IMR-90 (cell line): Measurements from ENCODE around the gene TBC1D24. TPM values are rescaled to one million over a fixed set of nuclear protein-coding genes. Genes with fewer than 3 reads are reported as not detected.
"Not testable (repeated sequence)": the region's sequence is repeated elsewhere in the genome, so short reads cannot be mapped to it uniquely, and the experiment has no call there.

ENCODE experiments used
- ATAC-seq: fragments of 200-7000 bp; cut with Tn5 transposase; 2 replicates; pipeline ENCODE4 v1.9.1; 2020; ENCODE audit warnings: low read depth, mild to moderate bottlenecking, moderate library complexity
- BruUV-seq: library from RNA; stranded (reverse); fragments of 400-500 nt; replicated peaks from 2 replicates; lab custom pipeline; 2021; lab: Mats Ljungman, UMichigan
- CTCF ChIA-PET: fragments of 300-600 bp; formaldehyde crosslinking; extraction: SDS; loops from one replicate; lab custom pipeline; 2021; ENCODE audit warnings: antibody characterized with exemption; lab: Yijun Ruan, JAX
- POLR2A ChIA-PET: fragments of 300-600 bp; sonication (Branson Sonifier 250); formaldehyde crosslinking; loops from one replicate; lab custom pipeline; 2022; ENCODE audit warnings: antibody characterized with exemption; ENCODE audit not compliant: unreplicated experiment; lab: Charles Lee
- DNase-seq: peaks from one replicate; pipeline ENCODE4 v3.0.0; 2013
- H2AFZ ChIP-seq: replicated peaks from 2 replicates; pipeline ENCODE3; 2013; ENCODE audit warnings: low read length, mild to moderate bottlenecking; ENCODE audit not compliant: poor library complexity
- H2AK5ac ChIP-seq: 2 replicates; pipeline ENCODE4 v1.6.1; 2013; ENCODE audit warnings: low read depth, low read length, inconsistent platforms
- H2AK9ac ChIP-seq: replicated peaks from 2 replicates; pipeline ENCODE3; 2013; ENCODE audit warnings: mild to moderate bottlenecking, low read depth, low read length, moderate library complexity; ENCODE audit not compliant: poor library complexity
- H2BK120ac ChIP-seq: 2 replicates; pipeline ENCODE4 v1.6.1; 2013; ENCODE audit warnings: low read depth, low read length, inconsistent platforms
- H2BK15ac ChIP-seq: 3 replicates; pipeline ENCODE4 v1.6.1; 2013; ENCODE audit warnings: low read depth, low read length, inconsistent platforms
- H2BK20ac ChIP-seq: 2 replicates; pipeline ENCODE4 v1.6.1; 2013; ENCODE audit warnings: low read depth, mild to moderate bottlenecking, inconsistent platforms, low read length, moderate library complexity
- H2BK5ac ChIP-seq: 2 replicates; pipeline ENCODE4 v1.6.1; 2013; ENCODE audit warnings: mild to moderate bottlenecking, low read depth, low read length, inconsistent platforms; ENCODE audit not compliant: poor library complexity, severe bottlenecking
- H3K14ac ChIP-seq: replicated peaks from 2 replicates; pipeline ENCODE4 v1.6.1; 2013; ENCODE audit warnings: low read depth, low read length, inconsistent platforms
- H3K18ac ChIP-seq: 2 replicates; pipeline ENCODE4 v1.6.1; 2013; ENCODE audit warnings: low read depth, low read length, control low read depth
- H3K23ac ChIP-seq: 2 replicates; pipeline ENCODE4 v1.6.1; 2013; ENCODE audit warnings: low read depth, low read length, inconsistent platforms
- H3K27ac ChIP-seq: 2 replicates; pipeline ENCODE4 v1.5.1; 2013; ENCODE audit warnings: mild to moderate bottlenecking, control low read depth, low read length; ENCODE audit not compliant: insufficient read depth
- H3K27me3 ChIP-seq: 2 replicates; pipeline ENCODE4 v1.6.1; 2013; ENCODE audit warnings: low read length; ENCODE audit not compliant: control insufficient read depth, insufficient read depth
- H3K36me3 ChIP-seq: 2 replicates; pipeline ENCODE4 v1.6.1; 2013; ENCODE audit warnings: low read length, mixed read lengths; ENCODE audit not compliant: control insufficient read depth, insufficient read depth
- H3K4ac ChIP-seq: 2 replicates; pipeline ENCODE4 v1.6.1; 2013; ENCODE audit warnings: low read depth, low read length, inconsistent platforms
- H3K4me1 ChIP-seq: 2 replicates; pipeline ENCODE4 v1.6.1; 2013; ENCODE audit warnings: low read length, mixed read lengths; ENCODE audit not compliant: control insufficient read depth, insufficient read depth
- H3K4me2 ChIP-seq: 2 replicates; pipeline ENCODE4 v1.6.1; 2013; ENCODE audit warnings: low read depth, mild to moderate bottlenecking, control low read depth, low read length, moderate library complexity
- H3K4me3 ChIP-seq: 2 replicates; pipeline ENCODE4 v1.5.1; 2013; ENCODE audit warnings: low read depth, mild to moderate bottlenecking, control low read depth, low read length, moderate library complexity; ENCODE audit not compliant: insufficient read depth
- H3K56ac ChIP-seq: 2 replicates; pipeline ENCODE4 v1.6.1; 2013; ENCODE audit warnings: low read length, inconsistent platforms; ENCODE audit not compliant: insufficient read depth; ENCODE audit errors: extremely low read depth
- H3K79me1 ChIP-seq, 2 experiments: 2 replicates each; pipeline ENCODE4 v1.6.1; 2013; ENCODE audit warnings: low read length in 2 of 2, inconsistent platforms in 1 of 2, low read depth in 1 of 2
- H3K9ac ChIP-seq: 2 replicates; pipeline ENCODE4 v1.6.1; 2013; ENCODE audit warnings: low read depth, low read length, control low read depth
- H3K9me1 ChIP-seq: 2 replicates; pipeline ENCODE4 v1.6.1; 2013; ENCODE audit warnings: low read length, inconsistent platforms; ENCODE audit not compliant: insufficient read depth
- H3K9me3 ChIP-seq: 2 replicates; pipeline ENCODE4 v1.6.1; 2013; ENCODE audit warnings: low read length; ENCODE audit not compliant: control insufficient read depth, insufficient read depth
- H4K20me1 ChIP-seq: 2 replicates; pipeline ENCODE4 v1.6.1; 2013; ENCODE audit warnings: low read length, inconsistent platforms; ENCODE audit not compliant: insufficient read depth
- H4K5ac ChIP-seq: 2 replicates; pipeline ENCODE4 v1.6.1; 2013; ENCODE audit warnings: mild to moderate bottlenecking, low read depth, low read length, control low read depth
- H4K8ac ChIP-seq, 2 experiments: 2 replicates each; pipeline ENCODE4 v1.6.1; 2013; ENCODE audit warnings: low read depth in 2 of 2, low read length in 2 of 2, control low read depth in 1 of 2, inconsistent platforms in 1 of 2
- H4K91ac ChIP-seq: 2 replicates; pipeline ENCODE4 v1.6.1; 2013; ENCODE audit warnings: low read depth, low read length, inconsistent platforms; ENCODE audit not compliant: insufficient read depth
- WGBS, 2 experiments: methylation state at CpG; one replicate each; pipeline versions ENCODE4 v1.1.5 to v1.1.7; 2013; ENCODE audit warnings: missing lambda C conversion rate in 2 of 2; ENCODE audit not compliant: insufficient read length in 1 of 2; ENCODE audit errors: extremely low coverage in 2 of 2; 5-methylcytosine and 5-hydroxymethylcytosine counted together
- dilution Hi-C: fragments of 300-500 bp; cut with HindIII; formaldehyde crosslinking; loops from one replicate; pipeline ENCODE4 v1.14.3; 2018; ENCODE audit warnings: low sequenced_read_pairs; ENCODE audit not compliant: unreplicated experiment
- in situ Hi-C: fragments of 300-500 bp; cut with MboI; formaldehyde crosslinking; loops from 3 replicates; pipeline ENCODE4 v1.14.3; 2019; ENCODE audit warnings: low sequenced_read_pairs, inconsistent platforms, mixed read lengths
- intact Hi-C: fragments of 100-400 bp; cut with micrococcal nuclease; formaldehyde crosslinking; loops from 2 replicates; pipeline ENCODE4 v1.10.0; 2022
- polyA plus RNA-seq, 3 experiments: library from polyadenylated mRNA; depleted of rRNA; stranded (reverse); fragments of >200 nt; gene quantifications; 2 replicates each; pipeline ENCODE4 v1.2.3, GENCODE V29; 2012; ENCODE audit warnings: low replicate concordance in 1 of 3
- total RNA-seq: library from RNA; depleted of rRNA; stranded (reverse); fragments of >200 nt; gene quantifications from 2 replicates; pipeline ENCODE4 v1.2.3, GENCODE V29; 2012

TBC1D24 gene
- total and polyA plus RNA-seq, 2 of the 4 experiments (the other 2 are of a cell fraction) = 7.5 to 13.4 TPM

GRCh38 chr16:2441143-2441804 lies 33.7 kb upstream of the TBC1D24 start:
- H3K9me1 ChIP-seq, H2AFZ ChIP-seq, POLR2A ChIA-PET, H3K4me2 ChIP-seq, H3K27ac ChIP-seq, H3K18ac ChIP-seq, DNase-seq, in situ Hi-C loops, H3K9ac ChIP-seq, H2BK120ac ChIP-seq, H4K91ac ChIP-seq, H2BK20ac ChIP-seq, H2AK5ac ChIP-seq, intact Hi-C loops, H3K4me3 ChIP-seq, H3K9me3 ChIP-seq, H3K4me1 ChIP-seq, ATAC-seq, H3K23ac ChIP-seq, dilution Hi-C loops, H3K27me3 ChIP-seq, H3K56ac ChIP-seq, BruUV-seq, H2AK9ac ChIP-seq, H4K8ac ChIP-seq, H2BK15ac ChIP-seq, H2BK5ac ChIP-seq, H3K4ac ChIP-seq, H4K5ac ChIP-seq, H4K20me1 ChIP-seq, H3K14ac ChIP-seq: not testable (repeated sequence)
- Histone ChIP-seq H3K79me1 (peaks cover 20 to 45% of the 10 kb centered on the region in 2 experiments), H3K36me3 (peaks cover 46% of the 10 kb centered on the region)
- 96% methylated on average over 3 of the region's 15 CpGs; no CpG with 5 or more reads in 1 of the 2 experiments for WGBS, 2 experiments
- CTCF ChIA-PET = interaction anchor here (0.7 kb wide), 2 partner anchors 42 to 45 kb away, joined by 3 to 4 read pairs; no protein-coding TSS in a partner anchor
